ELF-1 (cell line): ENCODE data around the gene PADI3.
A peak's percentile ranks its signal among the peaks of the same experiment; 100 is the strongest.

Source experiments
- DNase-seq: peaks from one replicate; pipeline ENCODE4 v3.0.0-alpha.2; 2016; ENCODE audit warnings: low read depth, low spot score

The PADI3 gene

GRCh38 chr1:17214876-17215544, 33.9 kb upstream of the PADI3 start:
- DNase-seq, result no peak

DNA sequence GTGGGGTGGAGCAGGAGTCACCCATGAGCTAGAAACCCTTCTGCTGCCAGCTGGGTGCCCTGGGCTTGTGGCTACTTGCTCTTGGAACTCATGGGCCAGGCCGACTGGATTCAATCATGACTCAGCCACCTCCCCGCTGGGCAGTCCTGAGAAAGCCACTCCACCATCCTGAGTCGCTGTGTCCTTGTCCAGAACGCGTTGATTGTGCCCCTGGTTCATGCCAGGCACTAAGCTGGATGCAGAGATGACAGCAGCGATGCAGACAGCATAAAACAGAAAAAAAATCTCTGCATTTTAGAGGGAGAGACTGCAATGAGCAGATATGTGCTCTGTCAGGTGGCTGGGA, 33.4 kb upstream of the PADI3 start:
- DNase-seq, result no peak

DNA sequence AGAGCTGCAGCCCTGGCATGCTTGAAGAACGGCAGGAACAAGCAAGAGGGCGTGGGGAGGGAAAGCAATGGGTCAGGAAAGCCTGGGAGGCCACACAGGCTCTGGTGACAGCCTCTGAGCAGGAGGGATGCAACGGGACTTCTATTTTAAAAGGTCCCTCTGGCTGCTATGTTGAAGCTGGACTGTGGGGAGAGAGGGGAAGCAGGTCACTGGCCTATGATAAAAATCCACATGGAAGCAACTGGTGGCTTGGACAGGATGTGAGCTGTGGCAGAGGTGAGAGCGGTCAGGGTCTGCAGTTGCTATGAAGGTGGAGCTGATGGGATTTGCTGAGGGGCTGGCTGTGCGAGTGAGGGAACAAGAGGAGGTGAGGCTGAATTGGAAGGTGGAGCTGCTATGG, 32.8 kb upstream of the PADI3 start:
- no peak for DNase-seq

GRCh38 chr1:17217607-17218006, 31.3 kb upstream of the PADI3 start:
- DNase-seq, result no peak

DNA sequence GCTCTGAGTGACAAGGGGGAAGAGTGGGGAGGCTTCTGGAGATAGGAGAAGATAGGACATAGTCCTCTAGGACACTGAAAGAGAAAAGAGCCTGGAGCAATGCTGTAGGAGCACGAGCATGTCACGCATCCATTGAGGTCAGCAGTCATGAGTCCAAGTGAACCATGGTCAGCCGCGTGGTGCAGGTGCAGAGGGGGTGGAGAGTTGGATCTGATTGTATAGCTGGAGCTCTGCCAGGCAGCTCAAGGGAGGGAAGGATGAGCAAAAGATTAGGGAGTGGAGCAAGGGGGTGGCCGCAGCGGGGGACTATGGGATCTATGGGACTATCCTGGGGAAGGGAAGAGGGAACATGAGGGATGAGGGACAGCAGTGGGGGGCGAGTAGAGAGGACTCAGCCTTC, 30.0 kb upstream of the PADI3 start:
- no peak for DNase-seq

GRCh38 chr1:17220287-17220686, 28.6 kb upstream of the PADI3 start:
- no peak for DNase-seq

DNA sequence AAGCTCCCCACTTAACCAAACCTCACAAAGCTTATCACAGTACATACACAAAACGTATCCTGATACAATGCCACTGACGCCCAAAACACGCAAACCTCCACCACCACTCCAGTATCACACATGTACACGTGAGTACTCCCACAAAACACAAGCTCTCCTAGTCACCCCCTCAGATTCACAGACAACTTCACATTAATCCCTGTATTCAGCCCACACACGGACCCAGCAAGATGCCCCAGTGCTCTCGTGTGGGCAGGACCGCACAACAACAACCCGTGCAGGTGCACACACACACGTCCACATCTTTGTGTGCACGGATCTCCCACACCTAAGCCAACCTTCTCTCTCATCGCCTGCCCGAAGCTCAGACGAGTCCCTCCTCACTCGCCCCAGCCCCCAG, 26.3 kb upstream of the PADI3 start:
- DNase-seq, result no peak

DNA sequence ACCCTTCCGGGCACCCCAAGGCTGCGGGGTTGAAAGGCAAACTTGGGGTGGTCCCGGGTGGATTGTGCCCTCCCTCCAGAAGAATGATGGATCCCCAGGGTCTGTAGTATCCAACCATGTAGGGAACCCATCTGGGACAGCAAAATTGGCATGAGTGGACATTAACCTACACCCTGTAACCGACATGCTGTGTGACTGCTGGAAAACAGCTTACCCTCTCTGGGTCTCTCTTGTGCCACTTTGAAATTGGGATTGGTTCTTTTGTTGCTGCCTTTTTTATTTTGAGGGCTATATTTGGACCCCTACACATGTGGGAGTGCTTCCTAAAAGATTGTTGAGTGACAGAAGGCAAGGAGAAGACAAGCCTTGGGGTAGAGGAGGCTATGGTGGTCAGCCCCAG, 24.5 kb upstream of the PADI3 start:
- no peak for DNase-seq

DNA sequence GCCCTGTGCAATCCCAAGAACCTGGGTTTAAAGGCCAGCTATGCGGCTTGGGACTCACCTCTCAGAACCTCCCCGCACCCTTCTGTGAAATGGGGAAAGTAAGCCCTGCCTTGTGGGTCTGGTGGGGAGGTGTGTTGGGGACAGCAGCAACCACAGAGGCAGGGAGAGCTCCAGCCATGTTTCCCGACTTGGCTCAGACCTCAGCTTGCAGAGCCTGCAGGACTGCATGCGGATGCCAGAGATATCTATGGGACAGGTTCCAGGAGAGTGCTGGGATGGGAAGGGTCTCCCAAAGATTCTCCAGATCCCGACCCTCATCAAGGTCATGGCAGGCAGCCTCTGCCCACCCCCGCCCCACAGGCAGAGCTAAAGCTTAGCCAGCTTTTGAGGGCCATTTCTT, 23.8 kb upstream of the PADI3 start:
- DNase-seq, result no peak

DNA sequence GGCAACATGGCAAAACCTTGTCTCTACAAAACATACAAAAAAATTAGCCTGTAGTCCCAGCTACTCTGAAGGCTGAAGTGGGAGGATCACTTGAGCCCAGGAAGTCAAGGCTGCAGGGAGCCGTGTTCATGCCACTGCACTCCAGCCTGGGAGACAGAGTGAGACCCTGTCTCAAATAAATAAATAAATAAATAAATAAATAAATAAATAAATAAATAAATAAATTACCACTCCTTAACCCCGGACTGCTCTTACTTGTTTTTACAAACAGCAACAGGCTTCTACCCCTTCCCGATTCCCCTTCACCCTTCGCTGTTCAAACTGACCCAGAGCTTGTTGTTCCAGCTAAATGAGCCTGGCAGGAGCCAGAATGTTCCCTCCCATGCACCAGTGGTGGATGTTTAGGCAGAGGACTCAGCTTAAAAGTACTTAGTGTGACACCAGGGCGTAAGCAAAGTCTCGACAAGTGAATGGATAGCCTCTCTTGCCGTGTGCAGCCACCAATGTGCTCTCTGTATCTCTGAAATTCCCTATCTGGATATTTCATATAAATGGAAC, 21.5 kb upstream of the PADI3 start:
- no peak for DNase-seq

DNA sequence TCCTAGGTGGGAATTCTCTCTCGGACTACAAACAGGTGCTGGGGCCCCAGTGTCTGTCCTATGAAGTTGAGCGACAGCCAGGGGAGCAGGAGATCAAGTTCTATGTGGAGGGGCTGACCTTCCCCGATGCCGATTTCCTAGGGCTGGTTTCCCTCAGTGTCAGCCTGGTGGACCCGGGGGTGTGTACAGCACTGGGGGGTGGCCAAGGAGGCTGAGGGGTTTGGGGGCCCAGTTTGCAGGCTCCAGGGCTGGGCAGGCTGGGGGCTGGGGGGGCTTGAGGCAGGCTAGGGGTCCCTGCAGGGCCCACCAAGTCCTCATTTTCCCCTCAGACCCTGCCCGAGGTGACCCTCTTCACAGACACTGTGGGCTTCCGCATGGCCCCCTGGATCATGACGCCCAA, 20.3 kb upstream of the PADI3 start:
- DNase-seq, result no peak

GRCh38 chr1:17229379-17229778, 19.5 kb upstream of the PADI3 start:
- DNase-seq, result no peak

DNA sequence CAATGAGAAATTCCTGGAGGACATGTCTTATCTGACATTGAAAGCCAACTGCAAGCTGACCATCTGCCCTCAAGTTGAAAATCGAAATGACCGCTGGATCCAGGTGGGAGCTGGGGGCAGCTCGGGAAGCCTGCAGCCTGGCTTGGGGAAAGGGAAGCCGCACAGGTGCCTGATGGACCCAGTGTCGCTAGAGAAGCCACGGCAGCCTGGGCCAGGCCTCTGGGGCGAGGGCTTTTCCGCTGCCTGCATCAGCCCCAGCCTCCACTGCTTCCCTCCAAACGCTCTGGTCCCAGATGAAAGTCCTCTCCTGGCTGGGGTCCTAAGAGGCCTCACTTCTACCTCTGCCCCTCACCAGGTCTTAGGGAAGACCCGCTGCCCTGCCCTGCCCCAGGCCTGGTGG, 18.8 kb upstream of the PADI3 start:
- no peak for DNase-seq

- DNase-seq, result no peak
These were observed 18.1 kb upstream of the PADI3 start for GRCh38 chr1:17230671-17231310.

- DNase-seq, result no peak
These were observed 15.9 kb upstream of the PADI3 start for GRCh38 chr1:17232759-17233661.

GRCh38 chr1:17233675-17234320, 15.1 kb upstream of the PADI3 start:
- DNase-seq, result no peak

GRCh38 chr1:17234405-17234804, 14.5 kb upstream of the PADI3 start:
- DNase-seq, result no peak

- no peak for DNase-seq
These were observed 13.6 kb upstream of the PADI3 start for GRCh38 chr1:17235135-17235885.

DNA sequence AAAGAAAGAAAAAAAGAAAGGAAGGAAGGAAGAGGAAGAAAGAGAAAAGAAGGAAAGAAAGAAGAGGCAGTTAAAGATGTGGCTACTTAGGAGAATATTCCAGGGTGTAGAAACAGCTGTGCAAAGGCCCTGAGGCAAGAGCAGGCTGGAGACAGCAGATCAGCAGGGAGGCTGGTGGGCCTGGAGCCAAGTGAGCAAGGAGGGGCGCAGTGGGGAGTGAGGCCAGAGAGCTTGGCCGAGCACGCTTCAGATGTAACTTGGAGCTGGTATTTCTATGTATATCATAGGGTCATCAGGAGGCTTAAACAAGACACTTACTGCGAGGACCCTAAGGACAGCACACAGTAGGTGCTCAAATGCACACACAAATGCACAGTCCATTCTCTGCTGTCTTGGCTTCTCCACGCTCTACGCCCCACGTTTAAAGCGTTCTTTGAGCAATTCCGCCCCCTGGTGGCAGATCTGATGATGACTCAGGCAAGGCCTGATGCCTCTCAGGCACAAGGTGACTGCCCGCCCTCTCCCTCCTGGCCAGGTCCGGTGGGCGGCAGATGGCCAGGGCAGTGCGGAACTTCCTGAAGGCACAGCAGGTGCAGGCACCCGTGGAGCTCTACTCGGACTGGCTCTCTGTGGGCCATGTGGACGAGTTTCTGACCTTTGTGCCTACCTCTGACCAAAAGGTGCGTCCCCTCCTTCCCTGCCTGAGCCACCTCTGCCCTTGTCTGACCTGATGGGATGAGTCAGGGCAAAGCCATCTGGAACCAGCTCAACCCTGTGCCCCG, 11.9 kb upstream of the PADI3 start:
- DNase-seq, result peak; percentile 93

DNA sequence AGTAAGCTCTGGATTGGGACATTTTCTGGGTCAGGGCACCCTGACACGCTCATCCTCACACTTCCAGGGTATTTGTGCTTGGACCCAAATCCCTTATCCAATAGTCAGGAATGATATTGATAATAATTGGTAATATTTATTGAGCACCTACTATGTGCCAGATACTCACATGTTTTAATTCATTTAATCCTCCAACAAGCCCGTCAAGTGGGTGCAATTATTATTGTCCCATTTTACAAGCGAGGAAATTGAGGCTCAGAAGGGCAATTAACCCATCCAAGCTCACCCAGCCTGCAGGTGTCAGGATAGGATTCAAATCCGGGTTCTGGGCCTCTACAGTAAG, 11.4 kb upstream of the PADI3 start:
- no peak for DNase-seq

DNA sequence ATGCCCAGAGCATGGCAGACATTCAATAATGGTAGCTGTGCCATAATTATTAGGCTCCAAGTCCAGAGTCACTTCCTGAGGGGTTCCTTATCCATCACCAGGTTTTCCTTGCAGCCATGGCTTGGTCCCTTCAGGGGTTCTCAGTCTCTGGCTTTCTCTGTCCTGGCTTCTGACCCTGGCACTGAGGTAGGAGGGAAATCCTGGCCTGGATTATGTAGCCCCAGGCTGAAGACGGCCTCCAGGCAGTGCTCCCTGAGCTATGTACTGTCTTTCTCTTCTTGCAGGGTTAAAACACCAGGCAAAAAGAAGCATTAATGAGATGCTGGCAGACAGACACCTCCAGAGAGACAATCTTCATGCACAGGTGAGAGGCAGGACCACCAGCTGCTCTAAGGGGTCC, 9.5 kb upstream of the PADI3 start:
- peak; percentile 88 for DNase-seq
